Fibroblast of lung (primary cell): ENCODE measurements around the gene SLC37A4.

ENCODE experiments used
- CTCF ChIP-seq, 2 donors: IDR thresholded peaks in 1 of 2; conservative IDR thresholded peaks in 1 of 2; 1 replicate in 1 of 2; 2 replicates in 1 of 2; pipeline ENCODE4 v1.5.1; 2011 to 2012; ENCODE audit warnings: low read length in 2 of 2, control low read depth in 1 of 2, inconsistent platforms in 1 of 2, low read depth in 1 of 2, mild to moderate bottlenecking in 1 of 2
- EZH2 ChIP-seq: IDR thresholded peaks from 2 replicates; pipeline ENCODE4 v1.5.1; 2012; ENCODE audit warnings: low read length, control low read depth, mild to moderate bottlenecking; ENCODE audit errors: missing control alignments

- TF ChIP-seq CTCF (conservative IDR thresholded peaks at IDR 0.05 in 1 of 2, IDR thresholded peaks at IDR 0.05 in 1 of 2; ENCODE audit: low read depth in 1 of 2, low read length in 2 of 2): no peak
- TF ChIP-seq EZH2: no peak
These were observed 10.7 kb downstream of the SLC37A4 start for GRCh38 chr11:119019996-119020395.
